GM21423 (cell line): ENCODE measurements around the gene C2orf76.

ENCODE experiments used
- ATAC-seq: cut with Tn5 transposase; IDR thresholded peaks from one replicate; pipeline ENCODE4 v1.9.1; 2021; ENCODE audit warnings: mild to moderate bottlenecking, moderate library complexity; ENCODE audit not compliant: unreplicated experiment

The C2orf76 gene

GRCh38 chr2:119338826-119339561 lies 27.6 kb downstream of the C2orf76 start:
- ATAC-seq: peak; percentile 100

GRCh38 chr2:119338272-119338671 lies 28.4 kb downstream of the C2orf76 start:
- ATAC-seq: no peak

GRCh38 chr2:119337749-119338148 lies 28.9 kb downstream of the C2orf76 start:
- no peak for ATAC-seq

- ATAC-seq: no peak
These were observed 32.8 kb downstream of the C2orf76 start for GRCh38 chr2:119333833-119334232.

- ATAC-seq: no peak
These were observed 33.3 kb downstream of the C2orf76 start for GRCh38 chr2:119333360-119333759.

GRCh38 chr2:119332953-119333352 lies 33.7 kb downstream of the C2orf76 start:
- no peak for ATAC-seq

GRCh38 chr2:119327431-119327830 lies 39.2 kb downstream of the C2orf76 start:
- no peak for ATAC-seq

GRCh38 chr2:119326938-119327337 lies 39.7 kb downstream of the C2orf76 start:
- no peak for ATAC-seq

- no peak for ATAC-seq
These were observed 41.9 kb downstream of the C2orf76 start for GRCh38 chr2:119324685-119325270.

GRCh38 chr2:119323459-119323858 lies 43.2 kb downstream of the C2orf76 start:
- ATAC-seq: no peak

- ATAC-seq: no peak
These were observed 47.0 kb downstream of the C2orf76 start for GRCh38 chr2:119319593-119319992.

- ATAC-seq: no peak
These were observed 49.1 kb downstream of the C2orf76 start for GRCh38 chr2:119317554-119317953.

- no peak for ATAC-seq
These were observed 50.6 kb downstream of the C2orf76 start for GRCh38 chr2:119316066-119316465.

- ATAC-seq: no peak
These were observed 51.3 kb downstream of the C2orf76 start for GRCh38 chr2:119315241-119315925.

GRCh38 chr2:119311831-119312230 lies 54.8 kb downstream of the C2orf76 start:
- ATAC-seq: no peak

GRCh38 chr2:119311371-119311770 lies 55.3 kb downstream of the C2orf76 start:
- ATAC-seq: no peak

GRCh38 chr2:119308793-119309330 lies 57.8 kb downstream of the C2orf76 start:
- no peak for ATAC-seq

- ATAC-seq: no peak
These were observed 59.1 kb downstream of the C2orf76 start for GRCh38 chr2:119307419-119308140.

- no peak for ATAC-seq
These were observed 60.4 kb downstream of the C2orf76 start for GRCh38 chr2:119306196-119306590.

- ATAC-seq: no peak
These were observed 61.0 kb downstream of the C2orf76 start for GRCh38 chr2:119305497-119306195.

- ATAC-seq: no peak
These were observed 61.8 kb downstream of the C2orf76 start for GRCh38 chr2:119304847-119305246.
